ENCODE measurements around the gene DDIT3.

The DDIT3 gene

DNA sequence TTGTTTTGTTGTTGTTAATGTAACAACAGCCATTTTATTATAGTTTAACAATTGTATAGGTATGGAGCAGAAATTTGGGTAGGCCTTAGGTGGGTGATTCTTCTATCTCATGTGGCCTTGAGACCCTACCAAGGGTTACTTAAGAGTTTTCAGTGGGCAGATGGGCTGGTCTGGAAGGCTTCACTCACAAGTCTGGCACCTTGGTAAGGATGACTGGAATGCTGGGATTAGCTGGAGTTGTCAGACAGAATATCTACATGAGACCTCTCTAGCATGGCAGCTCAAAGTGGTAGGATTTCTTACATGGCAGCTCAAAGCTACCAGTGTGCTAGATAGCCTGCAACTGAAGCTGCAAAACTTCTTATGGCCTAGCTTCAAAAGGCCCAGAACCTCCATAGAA, 34.6 kb downstream of the DDIT3 start:
- no peak for DNase-seq (ENCODE audit: low spot score)

DNA sequence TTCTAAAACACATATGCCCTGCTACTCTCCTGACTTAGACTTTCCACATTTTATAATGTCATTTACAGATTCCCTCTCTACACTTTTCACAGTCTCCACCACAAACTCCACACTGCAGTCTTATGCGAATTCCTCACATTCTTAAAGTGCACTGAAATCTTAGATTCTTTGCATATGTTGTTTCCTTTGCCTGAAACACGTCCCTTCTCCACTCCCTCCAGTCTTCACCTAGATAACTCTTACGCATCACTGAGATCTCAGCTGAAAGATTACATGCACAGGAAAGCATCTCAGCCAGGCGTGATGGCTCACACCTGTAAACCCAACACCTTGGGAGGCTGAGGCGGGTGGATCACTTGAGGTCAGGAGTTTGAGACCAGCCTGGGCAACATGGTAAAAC, 36.8 kb downstream of the DDIT3 start:
- DNase-seq (ENCODE audit: low spot score) = no peak

DNA sequence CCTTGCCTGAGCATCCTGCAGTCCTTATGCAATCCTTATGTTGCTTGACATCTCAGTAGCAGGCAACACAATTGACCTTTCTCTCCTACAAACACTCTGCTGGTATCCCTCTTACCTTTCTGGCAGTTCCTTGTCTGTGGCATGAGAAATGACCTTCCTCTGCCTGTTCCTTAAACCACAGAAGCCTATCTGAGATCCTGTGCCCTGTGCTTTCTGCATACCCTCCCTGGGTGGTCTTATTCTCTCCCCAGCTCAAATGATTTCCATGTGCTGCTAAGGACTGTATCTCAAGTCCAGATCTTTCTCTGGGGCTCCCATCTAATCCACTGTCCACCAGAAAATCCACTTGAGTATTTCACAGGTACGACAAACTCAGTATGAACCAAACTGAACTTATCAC, 38.6 kb downstream of the DDIT3 start:
- no peak for DNase-seq (ENCODE audit: low spot score)

DNA sequence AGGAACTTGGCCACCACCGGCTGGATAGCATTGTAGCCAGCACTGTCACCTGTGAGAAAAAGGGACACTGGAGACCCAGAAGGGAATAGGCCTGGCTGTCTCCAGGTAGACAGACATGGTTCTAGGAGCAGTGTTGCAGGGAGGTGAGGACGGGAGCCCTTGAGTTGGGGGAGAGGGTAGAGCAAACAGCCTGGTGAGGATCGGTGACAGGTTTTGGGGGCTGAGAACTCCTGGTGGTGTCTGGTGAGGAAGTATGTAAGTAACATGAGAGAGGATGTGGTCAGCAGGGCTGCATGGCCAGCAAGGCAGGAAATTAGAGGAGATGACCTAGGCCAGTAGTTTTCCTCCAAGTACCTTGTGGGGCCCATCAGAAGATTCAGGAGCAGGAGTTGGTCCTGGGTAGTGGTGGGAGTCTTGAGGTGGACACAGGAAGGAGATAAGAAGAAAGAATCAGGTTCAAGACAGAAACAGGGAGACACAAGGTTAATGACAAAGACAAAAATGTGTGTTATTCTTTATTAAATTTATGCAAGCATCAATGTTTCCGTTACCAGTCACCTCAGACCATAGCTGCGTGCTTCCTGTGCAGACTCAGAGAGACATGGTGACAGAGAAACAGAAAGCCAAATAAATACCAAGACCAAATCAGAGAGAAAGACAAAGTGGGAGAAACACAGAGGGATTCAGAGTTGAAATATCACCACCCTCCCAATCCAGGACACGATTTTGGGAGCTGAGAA, 40.8 kb downstream of the DDIT3 start, which contains the start of gene ARHGAP9:
Gene ARHGAP9, minus strand, starts transcription at position 491 of the 740 bp plus-strand sequence. Its CDS starts 460 bp downstream, at position 31.
- no peak for DNase-seq (ENCODE audit: low spot score)

DNA sequence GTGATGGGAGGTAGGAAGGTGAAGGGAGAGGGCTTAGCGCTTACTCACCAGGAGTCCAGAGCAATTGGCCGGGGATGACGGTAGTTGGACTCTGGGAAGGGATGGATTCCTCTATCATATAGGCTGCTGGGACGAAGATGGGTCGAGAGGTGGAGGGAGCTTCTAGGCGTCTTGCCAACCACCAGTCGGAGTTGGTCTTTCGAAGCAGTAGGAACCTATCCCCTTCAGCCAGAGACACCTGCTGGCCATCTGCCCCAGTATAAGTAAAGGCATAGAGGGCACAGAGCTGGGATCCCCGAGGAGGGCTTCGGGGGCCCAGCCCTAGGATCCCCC, 41.3 kb downstream of the DDIT3 start:
- DNase-seq (ENCODE audit: low spot score) = no peak

DNA sequence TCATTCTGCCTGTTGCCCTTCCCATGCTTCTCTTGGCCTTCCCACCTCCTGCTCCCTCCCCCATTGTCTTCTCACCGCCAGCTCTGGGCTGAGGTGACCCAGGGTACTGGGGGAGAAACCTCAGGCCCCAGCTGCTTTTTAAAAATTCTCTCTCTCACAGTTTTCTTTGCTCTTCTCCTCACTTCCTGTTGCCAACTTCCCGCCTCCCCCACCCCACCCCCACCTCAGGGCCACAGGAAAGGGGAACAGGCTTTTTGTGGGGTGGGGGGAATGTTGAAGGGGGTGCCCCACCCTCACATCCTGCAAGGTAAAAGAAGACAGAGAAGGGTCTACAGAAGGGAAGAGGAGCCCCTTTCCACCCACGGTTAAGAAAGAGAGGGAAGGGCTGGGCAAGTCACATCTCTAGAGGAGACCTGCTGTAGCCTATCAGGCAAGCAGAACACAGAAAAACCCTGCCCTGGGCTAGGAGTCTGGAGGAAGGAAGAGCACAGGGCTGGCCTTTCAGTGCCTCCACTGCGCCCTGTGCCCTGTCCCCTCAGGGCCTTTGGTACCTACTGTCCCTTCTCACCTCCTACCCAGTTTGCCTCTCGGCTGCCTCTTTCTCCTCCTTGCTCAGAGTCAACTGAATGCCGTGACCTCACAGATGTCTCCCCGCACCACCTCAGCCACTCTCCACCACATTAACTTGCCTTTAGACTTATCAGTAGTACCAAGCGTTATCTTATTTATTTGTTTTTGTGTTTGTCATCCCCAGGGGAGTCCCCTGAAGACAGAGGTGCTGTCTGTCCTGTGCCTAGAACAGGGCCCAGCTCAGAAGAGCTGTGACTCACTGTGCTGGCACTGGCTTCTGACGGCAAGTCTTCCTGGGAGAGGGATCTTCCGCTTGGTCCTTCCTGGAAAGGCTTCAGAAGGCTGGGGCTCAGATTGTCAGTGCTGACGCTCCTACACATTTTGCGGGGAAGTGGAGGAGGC, 42.3 kb downstream of the DDIT3 start:
- DNase-seq (ENCODE audit: low spot score) = no peak

DNA sequence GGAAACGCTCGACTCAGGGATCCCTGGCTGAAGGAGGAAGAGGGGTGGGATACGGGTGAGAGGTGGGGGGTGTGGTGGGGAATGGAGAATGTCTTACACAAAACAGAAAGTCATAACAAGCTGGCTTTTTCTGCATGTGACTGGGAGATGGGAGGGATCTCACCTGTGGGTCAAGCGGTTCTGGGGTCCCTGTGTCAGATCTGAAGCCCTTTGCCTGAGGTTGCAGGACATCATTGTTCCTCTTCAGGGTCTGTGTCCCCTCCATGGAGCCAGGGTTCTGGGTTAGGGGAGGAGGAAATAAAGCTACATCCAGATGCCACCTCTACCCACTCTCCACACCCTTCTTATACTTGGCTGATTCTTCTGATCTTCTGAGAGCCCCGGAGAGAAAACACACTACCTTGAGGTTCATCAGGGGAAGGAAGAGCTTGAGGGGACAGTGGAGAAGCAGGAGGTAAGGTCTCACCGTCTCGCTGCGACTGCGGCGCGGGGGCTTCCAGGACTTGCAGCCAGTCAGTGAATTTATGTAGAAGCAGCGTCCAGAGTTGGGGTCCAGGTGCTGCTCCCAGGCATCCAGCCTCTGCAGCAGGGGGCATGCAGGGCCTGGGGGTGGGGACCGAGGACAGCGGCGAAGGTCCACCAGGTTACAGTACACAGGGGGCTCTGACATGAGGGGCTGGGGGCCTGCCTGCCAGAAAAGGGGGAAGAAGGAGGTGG, 43.2 kb downstream of the DDIT3 start:
- DNase-seq (ENCODE audit: low spot score) = no peak

DNA sequence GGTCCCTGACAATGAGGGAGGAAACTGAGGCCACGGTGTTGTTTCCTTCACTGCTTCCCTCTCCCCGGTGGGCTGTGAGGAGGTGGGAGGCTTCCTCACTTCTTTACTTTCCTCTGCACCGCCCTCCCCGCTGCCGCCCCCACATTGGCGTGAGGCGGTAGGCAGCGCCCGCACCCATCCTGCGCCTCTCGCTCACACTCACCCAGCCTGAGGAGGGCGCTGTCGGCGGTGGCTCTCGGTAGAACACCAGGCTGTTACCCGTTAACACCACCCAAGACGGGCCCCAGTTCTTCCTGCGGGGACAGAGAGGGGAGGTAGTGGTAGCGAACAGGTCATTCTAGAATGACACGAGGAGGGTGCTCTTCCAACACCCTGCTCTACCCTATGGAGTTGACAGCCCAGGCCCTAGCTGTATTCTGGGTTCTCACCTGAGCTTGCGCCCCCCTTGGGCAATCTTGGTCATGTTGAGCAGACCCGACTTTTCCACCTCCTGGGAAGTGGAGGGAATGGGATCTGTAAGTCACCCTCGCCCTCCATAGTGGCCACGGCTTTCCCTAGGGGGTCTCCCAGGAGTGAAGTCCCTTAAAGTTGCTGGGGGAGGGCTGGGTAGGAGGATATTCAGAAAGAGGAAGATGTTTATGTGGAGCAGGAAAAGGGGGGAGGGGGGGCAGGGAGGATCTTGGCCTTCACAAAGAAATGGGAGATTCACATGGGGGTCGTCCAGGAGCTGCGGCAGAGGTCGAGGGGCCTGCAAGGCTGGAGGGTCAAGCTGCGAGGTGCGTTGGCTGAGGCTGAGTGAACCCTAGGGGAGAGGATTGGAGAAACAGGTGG, 43.9 kb downstream of the DDIT3 start:
- no peak for DNase-seq (ENCODE audit: low spot score)

DNA sequence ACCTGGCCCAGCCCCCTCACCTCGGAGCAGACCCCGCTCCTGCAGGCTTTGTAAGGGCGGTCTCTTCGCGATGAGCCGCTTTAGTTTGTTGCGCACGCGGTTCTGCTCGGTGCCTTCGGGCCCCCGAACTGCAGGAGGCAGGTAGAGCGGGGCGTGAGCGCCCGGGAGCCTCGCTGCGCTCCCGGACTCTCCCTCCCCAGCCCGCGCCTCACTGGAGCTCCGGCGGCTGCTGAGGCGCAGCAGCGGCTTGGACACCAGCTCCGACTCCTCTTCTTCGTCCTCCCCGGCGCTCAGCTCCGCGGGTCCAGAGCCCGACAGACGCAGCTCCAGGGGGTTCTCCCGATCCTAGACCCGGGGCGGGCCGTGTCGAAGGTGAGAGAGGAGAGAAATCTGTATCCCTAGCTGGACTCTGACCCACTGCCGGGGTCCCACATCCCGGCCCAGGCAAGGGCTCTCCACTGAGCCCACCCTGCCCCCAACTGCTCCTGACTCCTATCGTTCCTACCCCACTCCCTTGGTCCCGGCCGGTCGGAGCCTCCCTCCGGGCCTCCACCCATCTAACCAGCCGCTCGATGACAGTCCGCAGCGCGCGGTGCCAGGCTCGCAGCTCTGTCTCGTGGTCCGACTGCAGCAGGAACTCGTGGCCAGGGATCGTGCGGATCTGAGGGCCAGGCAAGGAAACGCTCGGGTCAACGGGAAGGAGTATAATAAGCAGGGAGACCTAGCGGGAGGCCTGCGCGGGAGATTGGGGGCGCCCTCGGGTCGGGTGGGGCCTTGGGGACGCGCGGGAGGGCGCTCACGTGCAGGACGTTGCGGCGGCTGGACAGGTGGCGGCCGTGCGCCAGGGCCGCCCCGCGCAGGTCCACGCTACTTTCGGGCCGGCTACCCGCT, 44.8 kb downstream of the DDIT3 start:
- DNase-seq (ENCODE audit: low spot score) = no peak

DNA sequence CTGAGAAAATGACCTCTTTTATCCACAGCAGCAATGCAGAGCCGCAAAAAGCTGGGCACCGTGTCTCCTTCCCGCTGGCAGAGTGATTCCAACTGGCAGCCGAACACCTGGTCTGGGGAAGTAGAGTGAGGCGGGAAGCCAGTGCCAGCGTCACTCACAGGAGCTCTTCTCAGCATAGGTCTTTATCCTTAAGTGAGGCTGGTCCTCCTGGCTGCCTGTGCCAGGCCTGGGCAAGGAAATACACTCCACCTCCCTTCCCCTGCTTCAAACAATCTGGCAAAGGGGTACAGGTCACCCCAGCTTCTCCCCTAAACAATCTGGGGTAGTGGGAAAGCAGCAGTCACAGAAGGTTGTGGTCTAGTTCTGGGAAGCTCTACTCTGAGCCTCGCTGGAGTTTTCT, 45.5 kb downstream of the DDIT3 start:
- DNase-seq (ENCODE audit: low spot score) = no peak

DNA sequence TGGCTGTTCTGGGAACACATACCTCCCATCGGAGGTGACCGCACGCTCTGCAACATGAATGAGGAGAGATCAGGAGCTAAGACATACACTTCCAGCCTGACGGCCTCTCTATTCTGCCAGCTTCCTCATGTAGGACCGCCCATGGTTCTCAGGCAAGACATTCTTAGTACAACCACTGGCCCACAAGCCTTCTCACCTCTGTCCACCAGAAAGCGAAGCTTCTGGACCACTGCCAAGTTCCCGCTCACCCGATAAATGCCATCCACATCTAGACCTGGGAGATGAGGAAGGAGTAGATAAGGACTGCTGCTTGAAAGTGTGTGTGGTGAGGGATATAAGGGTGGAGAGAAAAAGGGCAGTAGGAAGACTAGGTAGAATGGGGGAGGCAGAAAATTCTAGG, 45.9 kb downstream of the DDIT3 start:
- DNase-seq (ENCODE audit: low spot score) = no peak

DNA sequence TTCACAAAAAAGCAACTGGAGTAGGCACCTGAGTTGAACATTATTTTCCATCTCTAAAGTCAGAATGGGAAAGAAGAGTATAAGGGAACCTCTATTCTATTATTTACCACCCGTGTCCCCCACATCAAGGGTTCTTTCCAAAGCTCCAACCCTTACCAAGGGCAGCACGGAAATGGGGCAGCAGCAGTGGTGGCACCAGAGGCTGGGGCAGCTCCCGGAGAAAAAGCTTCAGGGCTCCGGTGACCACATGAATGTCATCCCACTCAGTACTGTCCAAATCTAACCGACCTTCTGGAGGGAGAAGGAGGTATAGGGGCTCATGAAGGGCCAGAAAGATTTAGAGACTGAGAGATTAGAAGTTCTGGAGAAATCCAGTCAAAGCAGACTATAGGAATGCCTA, 46.4 kb downstream of the DDIT3 start:
- no peak for DNase-seq (ENCODE audit: low spot score)

DNA sequence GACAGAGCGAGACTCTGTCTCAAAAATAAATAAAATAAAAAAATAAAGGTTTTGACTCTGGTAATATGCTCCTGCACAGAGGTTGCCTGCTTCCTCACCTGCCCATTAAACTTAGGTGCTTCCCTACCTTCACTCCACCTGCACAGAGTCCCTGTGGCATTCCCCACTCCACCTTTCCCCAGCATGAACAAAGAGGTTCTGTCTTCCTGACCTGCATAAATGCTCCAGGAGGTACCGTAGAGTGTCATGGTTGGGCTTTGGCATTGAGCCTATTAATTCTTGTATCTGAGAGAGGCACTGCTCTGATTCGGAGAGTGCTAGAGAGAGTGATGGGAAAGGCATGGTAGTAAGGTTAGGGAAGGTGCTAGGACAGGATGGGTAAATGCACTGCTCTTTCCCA, 46.9 kb downstream of the DDIT3 start:
- DNase-seq (ENCODE audit: low spot score) = no peak

DNA sequence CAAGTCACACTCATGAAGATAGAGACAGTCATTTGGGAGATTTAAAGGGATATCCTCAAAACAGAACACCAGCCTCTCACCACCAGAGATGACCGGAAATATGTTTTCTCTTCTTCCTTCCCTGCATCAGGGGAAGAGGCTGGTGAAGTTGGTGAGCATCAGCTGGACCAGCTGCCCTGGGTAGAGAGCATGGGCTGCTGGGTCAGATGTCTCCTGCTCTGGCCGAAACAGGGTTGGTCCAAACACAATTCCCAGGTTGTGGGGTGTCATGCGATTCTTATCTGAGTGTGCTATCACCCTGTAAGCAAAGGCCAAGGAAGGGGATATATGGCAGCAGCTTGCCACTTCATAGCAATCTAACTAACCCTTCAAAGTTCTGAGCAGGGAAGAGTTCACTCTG, 47.9 kb downstream of the DDIT3 start:
- DNase-seq (ENCODE audit: low spot score) = no peak

DNA sequence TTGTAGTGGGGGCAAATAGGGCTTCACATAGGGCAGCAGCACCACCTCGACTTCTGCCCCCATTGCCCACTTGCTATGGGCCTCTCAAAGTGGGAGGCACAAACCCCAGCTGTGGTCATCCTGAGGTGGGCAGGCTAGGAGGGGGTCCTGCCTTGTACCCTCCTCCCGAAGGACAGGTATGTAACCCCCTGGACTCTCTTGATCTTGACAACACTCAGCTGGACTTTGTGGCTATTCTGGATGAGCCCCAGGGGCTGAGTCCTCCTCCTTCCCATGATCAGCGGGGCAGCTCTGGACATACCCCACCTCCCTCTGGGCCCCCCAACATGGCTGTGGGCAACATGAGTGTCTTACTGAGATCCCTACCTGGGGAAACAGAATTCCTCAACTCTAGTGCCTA, 48.7 kb downstream of the DDIT3 start:
- DNase-seq (ENCODE audit: low spot score) = no peak

DNA sequence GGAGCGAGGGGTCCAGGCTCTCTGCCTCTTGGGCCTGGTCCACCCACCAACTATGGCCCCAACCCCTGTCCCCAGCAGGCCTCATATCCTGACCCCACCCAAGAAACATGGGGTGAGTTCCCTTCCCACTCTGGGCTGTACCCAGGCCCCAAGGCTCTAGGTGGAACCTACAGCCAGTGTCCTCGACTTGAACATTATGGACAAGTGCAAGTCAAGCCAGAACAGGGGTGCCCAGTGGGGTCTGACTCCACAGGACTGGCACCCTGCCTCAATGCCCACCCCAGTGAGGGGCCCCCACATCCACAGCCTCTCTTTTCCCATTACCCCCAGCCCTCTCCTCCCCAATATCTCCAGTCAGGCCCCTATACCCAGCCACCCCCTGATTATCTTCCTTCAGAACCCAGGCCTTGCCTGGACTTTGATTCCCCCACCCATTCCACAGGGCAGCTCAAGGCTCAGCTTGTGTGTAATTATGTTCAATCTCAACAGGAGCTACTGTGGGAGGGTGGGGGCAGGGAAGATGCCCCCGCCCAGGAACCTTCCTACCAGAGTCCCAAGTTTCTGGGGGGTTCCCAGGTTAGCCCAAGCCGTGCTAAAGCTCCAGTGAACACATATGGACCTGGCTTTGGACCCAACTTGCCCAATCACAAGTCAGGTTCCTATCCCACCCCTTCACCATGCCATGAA, 49.2 kb downstream of the DDIT3 start:
- no peak for DNase-seq (ENCODE audit: low spot score)

DNA sequence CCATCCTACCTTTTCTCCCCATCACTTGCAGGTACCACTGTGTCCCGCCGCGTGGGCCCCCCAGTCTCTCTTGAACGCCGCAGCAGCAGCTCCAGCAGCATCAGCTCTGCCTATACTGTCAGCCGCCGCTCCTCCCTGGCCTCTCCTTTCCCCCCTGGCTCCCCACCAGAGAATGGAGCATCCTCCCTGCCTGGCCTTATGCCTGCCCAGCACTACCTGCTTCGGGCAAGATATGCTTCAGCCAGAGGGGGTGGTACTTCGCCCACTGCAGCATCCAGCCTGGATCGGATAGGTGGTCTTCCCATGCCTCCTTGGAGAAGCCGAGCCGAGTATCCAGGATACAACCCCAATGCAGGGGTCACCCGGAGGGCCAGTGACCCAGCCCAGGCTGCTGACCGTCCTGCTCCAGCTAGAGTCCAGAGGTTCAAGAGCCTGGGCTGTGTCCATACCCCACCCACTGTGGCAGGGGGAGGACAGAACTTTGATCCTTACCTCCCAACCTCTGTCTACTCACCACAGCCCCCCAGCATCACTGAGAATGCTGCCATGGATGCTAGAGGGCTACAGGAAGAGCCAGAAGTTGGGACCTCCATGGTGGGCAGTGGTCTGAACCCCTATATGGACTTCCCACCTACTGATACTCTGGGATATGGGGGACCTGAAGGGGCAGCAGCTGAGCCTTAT, 49.9 kb downstream of the DDIT3 start:
- DNase-seq (ENCODE audit: low spot score) = no peak

DNA sequence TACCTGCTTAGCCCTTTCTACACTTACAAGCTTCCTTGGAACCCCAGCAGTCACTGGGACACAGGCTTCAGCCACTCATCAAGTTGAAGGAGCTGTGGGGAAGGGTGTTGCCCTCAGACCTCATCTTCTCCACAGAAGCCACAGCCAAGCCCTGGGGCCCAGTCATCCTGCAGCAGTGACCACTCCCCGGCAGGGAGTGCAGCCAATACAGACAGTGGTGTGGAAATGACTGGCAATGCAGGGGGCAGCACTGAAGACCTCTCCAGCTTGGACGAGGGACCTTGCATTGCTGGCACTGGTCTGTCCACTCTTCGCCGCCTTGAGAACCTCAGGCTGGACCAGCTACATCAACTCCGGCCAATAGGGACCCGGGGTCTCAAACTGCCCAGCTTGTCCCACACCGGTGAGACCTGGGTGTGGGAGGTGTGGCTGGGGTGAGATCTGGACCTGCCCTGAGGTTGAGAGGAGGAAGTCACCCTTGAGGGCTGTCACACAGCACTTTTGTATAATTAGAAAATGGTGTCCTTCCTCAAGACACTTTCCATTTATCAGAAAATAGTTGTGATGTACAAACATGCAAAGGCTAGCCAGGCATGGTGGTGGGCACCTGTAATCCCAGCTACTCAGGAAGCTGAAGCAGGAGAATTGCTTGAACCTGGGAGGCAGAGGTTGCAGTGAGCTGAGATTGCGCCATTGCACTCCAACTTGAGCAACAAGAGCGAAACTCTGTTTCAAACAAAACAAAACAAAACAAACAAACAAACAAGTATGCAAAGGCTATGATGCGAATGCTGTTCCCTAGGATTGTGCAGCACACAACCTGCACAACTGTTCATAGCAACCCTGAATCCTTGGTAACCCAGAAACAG, 50.8 kb downstream of the DDIT3 start:
- no peak for DNase-seq (ENCODE audit: low spot score)

DNA sequence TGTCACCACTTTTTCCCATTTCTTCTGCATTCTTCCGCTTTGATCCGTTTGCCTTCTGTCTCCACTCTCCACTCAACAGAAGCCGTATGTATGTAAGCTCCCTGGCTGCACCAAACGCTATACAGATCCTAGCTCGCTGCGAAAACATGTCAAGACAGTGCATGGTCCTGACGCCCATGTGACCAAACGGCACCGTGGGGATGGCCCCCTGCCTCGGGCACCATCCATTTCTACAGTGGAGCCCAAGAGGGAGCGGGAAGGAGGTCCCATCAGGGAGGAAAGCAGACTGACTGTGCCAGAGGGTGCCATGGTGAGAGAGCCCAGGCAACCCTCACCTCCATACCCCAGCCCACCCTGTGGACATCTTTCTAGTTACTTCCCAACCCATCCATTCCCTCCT, 52.4 kb downstream of the DDIT3 start:
- DNase-seq (ENCODE audit: low spot score) = no peak
